Measurements from ENCODE around the gene CASQ2.

DNA sequence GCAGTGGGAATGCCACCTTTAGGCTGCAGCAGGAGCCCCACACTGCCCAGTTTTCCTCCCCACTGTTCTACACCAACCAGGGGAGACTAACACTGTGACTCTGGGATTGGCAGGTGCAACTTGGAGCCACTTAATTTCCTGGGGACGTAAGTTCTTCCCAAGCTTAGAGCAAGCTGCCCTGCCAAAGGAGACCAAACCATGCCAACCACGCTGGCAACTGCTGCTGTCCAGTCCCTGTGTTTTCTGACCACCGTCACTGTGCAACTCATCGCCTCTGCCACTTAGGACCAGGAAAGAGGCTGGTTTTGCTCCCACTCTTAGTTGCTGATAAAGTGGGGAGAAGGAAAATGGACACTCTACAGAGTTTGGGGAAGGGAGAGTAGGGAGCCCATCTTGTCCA lies 76.3 kb downstream of the CASQ2 start:
- TF ChIP-seq, protein P1, sequence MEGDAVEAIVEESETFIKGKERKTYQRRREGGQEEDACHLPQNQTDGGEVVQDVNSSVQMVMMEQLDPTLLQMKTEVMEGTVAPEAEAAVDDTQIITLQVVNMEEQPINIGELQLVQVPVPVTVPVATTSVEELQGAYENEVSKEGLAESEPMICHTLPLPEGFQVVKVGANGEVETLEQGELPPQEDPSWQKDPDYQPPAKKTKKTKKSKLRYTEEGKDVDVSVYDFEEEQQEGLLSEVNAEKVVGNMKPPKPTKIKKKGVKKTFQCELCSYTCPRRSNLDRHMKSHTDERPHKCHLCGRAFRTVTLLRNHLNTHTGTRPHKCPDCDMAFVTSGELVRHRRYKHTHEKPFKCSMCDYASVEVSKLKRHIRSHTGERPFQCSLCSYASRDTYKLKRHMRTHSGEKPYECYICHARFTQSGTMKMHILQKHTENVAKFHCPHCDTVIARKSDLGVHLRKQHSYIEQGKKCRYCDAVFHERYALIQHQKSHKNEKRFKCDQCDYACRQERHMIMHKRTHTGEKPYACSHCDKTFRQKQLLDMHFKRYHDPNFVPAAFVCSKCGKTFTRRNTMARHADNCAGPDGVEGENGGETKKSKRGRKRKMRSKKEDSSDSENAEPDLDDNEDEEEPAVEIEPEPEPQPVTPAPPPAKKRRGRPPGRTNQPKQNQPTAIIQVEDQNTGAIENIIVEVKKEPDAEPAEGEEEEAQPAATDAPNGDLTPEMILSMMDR (optimal IDR thresholded peaks at IDR 0.05 in 1 of 3, IDR thresholded peaks at IDR 0.05 in 1 of 3, conservative IDR thresholded peaks at IDR 0.05 in 1 of 3; ENCODE audit: extremely low read depth in 1 of 3, insufficient read depth in 2 of 3, low read length in 3 of 3), result no peak
- no peak for TF ChIP-seq EZH2 (IDR thresholded peaks at IDR 0.05; ENCODE audit: low read length)
